HEK293 (cell line): ENCODE results near the gene DACT3.

Source experiments
- CTCF ChIA-PET: fragments of 350-600 bp; formaldehyde crosslinking; extraction: SDS; loops from one replicate; lab custom pipeline; 2021; ENCODE audit warnings: antibody characterized with exemption; lab: Yijun Ruan, JAX
- POLR2A ChIA-PET: fragments of 300-600 bp; formaldehyde crosslinking; extraction: SDS; loops from one replicate; lab custom pipeline; 2020; ENCODE audit warnings: antibody characterized with exemption, inconsistent platforms; lab: Yijun Ruan, JAX
- H3K27ac ChIP-seq: fragments of 200-500 bp; sonication (Bioruptor generic); 2 replicates; pipeline ENCODE4 v1.5.1; 2014; ENCODE audit warnings: low read depth, low read length, control low read depth, inconsistent platforms; ENCODE audit errors: extremely low read depth
- H3K36me3 ChIP-seq, 2 experiments: fragments of 200-500 bp in 1 of 2; sonication (Bioruptor generic) in 1 of 2; 1 replicate in 1 of 2; 2 replicates in 1 of 2; pipeline ENCODE4 v1.5.1; 2014 to 2017; ENCODE audit warnings: inconsistent platforms in 2 of 2, low read length in 2 of 2; ENCODE audit not compliant: control insufficient read depth in 2 of 2, insufficient read depth in 1 of 2
- H3K4me1 ChIP-seq: fragments of 200-500 bp; sonication (Bioruptor generic); 2 replicates; pipeline ENCODE4 v1.5.1; 2014; ENCODE audit warnings: mild to moderate bottlenecking, low read length, inconsistent platforms; ENCODE audit not compliant: control insufficient read depth, insufficient read depth
- H3K4me3 ChIP-seq: 2 replicates; pipeline ENCODE4 v1.5.1; 2011; ENCODE audit warnings: low read depth, mild to moderate bottlenecking, control low read depth, low read length, moderate library complexity
- H3K9me3 ChIP-seq: fragments of 200-500 bp; sonication (Bioruptor generic); 2 replicates; pipeline ENCODE4 v1.5.1; 2014; ENCODE audit warnings: low read depth, low read length, inconsistent platforms; ENCODE audit not compliant: control insufficient read depth, insufficient read depth
- EGR2 ChIP-seq: fragments of 450-650 bp; formaldehyde crosslinking; IDR thresholded peaks from 2 replicates; pipeline ENCODE4 v1.5.1; 2016; ENCODE audit warnings: low read depth, missing biosample characterization, missing genetic modification characterization
- FEZF1 ChIP-seq: fragments of 450-650 bp; formaldehyde crosslinking; IDR thresholded peaks from 2 replicates; pipeline ENCODE4 v1.5.1; 2016; ENCODE audit warnings: missing biosample characterization, missing genetic modification characterization
- GLI2 ChIP-seq: fragments of 450-650 bp; formaldehyde crosslinking; IDR thresholded peaks from 2 replicates; pipeline ENCODE4; 2017; ENCODE audit warnings: missing biosample characterization, missing genetic modification characterization, low read depth, borderline replicate concordance
- KLF8 ChIP-seq: fragments of 450-650 bp; formaldehyde crosslinking; IDR thresholded peaks from 2 replicates; pipeline ENCODE4 v1.5.1; 2016; ENCODE audit warnings: missing biosample characterization, missing genetic modification characterization
- TCF7L2 ChIP-seq: IDR thresholded peaks from 2 replicates; pipeline ENCODE4 v1.6.1; 2011; ENCODE audit warnings: low read depth, mild to moderate bottlenecking, inconsistent platforms, low read length, moderate library complexity, borderline replicate concordance
- ZBTB17 ChIP-seq: fragments of 450-650 bp; formaldehyde crosslinking; IDR thresholded peaks from 2 replicates; pipeline ENCODE4 v1.5.1; 2016; ENCODE audit warnings: missing biosample characterization, missing genetic modification characterization
- ZBTB20 ChIP-seq: fragments of 450-650 bp; formaldehyde crosslinking; IDR thresholded peaks from 2 replicates; pipeline ENCODE4 v1.5.1; 2016; ENCODE audit warnings: missing biosample characterization, missing genetic modification characterization
- ZFHX2 ChIP-seq: fragments of 450-650 bp; formaldehyde crosslinking; conservative IDR thresholded peaks from 2 replicates; pipeline ENCODE4 v1.5.1; 2016; ENCODE audit warnings: missing biosample characterization, missing genetic modification characterization
- ZFP3 ChIP-seq: fragments of 450-650 bp; formaldehyde crosslinking; IDR thresholded peaks from 2 replicates; pipeline ENCODE4 v1.5.1; 2016; ENCODE audit warnings: low read depth, missing biosample characterization, missing genetic modification characterization
- ZNF114 ChIP-seq: fragments of 450-650 bp; formaldehyde crosslinking; IDR thresholded peaks from 2 replicates; pipeline ENCODE4 v1.5.0; 2017; ENCODE audit warnings: missing biosample characterization, missing genetic modification characterization
- ZNF266 ChIP-seq: fragments of 450-650 bp; formaldehyde crosslinking; IDR thresholded peaks from 2 replicates; pipeline ENCODE4 v1.5.1; 2016; ENCODE audit warnings: missing biosample characterization, missing genetic modification characterization, low read depth
- ZNF335 ChIP-seq: fragments of 450-650 bp; formaldehyde crosslinking; conservative IDR thresholded peaks from 2 replicates; pipeline ENCODE4 v1.5.1; 2016; ENCODE audit warnings: missing biosample characterization, missing genetic modification characterization
- ZNF449 ChIP-seq: fragments of 450-650 bp; formaldehyde crosslinking; IDR thresholded peaks from 2 replicates; pipeline ENCODE4 v1.5.1; 2017; ENCODE audit warnings: missing biosample characterization, mild to moderate bottlenecking, missing genetic modification characterization, moderate library complexity
- ZNF670 ChIP-seq: fragments of 450-650 bp; formaldehyde crosslinking; IDR thresholded peaks from 2 replicates; pipeline ENCODE4 v1.5.1; 2016; ENCODE audit warnings: missing biosample characterization, missing genetic modification characterization, low read depth
- ZNF704 ChIP-seq: fragments of 450-650 bp; formaldehyde crosslinking; IDR thresholded peaks from 2 replicates; pipeline ENCODE4 v1.5.1; 2016; ENCODE audit warnings: missing biosample characterization, missing genetic modification characterization
- ZNF837 ChIP-seq: fragments of 450-650 bp; formaldehyde crosslinking; IDR thresholded peaks from 2 replicates; pipeline ENCODE4 v1.5.1; 2016; ENCODE audit warnings: missing biosample characterization, missing genetic modification characterization
- ZSCAN16 ChIP-seq: fragments of 450-650 bp; formaldehyde crosslinking; IDR thresholded peaks from 2 replicates; pipeline ENCODE4 v1.5.1; 2016; ENCODE audit warnings: missing biosample characterization, missing genetic modification characterization
- TF ChIP-seq, protein P1 (sequence below): fragments of 450-650 bp; formaldehyde crosslinking; IDR thresholded peaks from 2 replicates; pipeline ENCODE4 v1.5.1; 2017; ENCODE audit warnings: missing biosample characterization, missing genetic modification characterization

DACT3 gene

DNA sequence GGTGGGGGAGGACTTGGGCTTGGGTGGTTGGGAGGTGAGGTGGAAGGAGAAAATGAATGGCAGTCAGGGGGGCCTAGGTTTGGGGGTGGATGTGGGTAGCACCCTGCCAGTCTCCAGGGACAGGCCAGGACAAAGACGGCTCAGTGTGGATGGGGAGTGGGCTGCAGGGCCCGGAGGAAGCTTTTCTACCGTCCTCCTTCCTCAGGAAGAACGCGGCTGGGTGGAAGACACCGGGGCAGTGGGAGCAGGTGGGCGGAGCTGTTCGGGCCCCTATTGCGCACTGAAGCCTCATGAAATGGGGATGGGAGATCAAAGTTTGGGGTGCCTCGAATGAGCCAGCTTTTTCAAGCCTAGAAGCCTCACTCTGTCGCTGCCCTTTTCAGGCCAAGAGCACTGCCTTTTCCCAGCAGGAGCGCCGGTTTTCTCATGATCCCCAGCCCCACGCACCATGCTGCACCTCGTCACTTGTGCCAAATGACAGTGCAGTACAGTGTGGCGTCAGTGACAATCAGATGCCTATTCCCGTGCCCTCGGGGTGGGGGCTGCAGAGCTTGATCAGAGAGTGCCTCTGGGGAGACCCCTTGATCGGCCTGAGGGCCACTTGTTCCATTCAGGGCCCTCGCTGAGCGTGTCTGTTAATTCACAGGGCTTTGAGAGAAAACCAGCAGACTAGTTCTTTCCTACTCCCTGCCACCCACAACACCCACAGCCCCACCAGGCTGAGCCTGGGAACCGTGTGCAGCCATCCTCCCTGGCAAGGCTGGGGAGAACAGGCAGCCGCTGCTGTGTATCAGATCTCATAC lies 58.4 kb downstream of the DACT3 start:
- TF ChIP-seq ZNF266 (tag by site-specific recombination) (no peak), ZSCAN16 (tag by site-specific recombination) (no peak), EGR2 (tag by site-specific recombination) (peak; percentile 71; the same call in 1 of the 2 replicates), GLI2 (no peak), ZNF449 (tag by site-specific recombination) (no peak), ZNF704 (no peak), ZBTB17 (tag by site-specific recombination) (0 out of 2 replicates have a peak, but pooled peaks have one; percentile 25), ZNF837 (tag by site-specific recombination) (no peak), KLF8 (tag by site-specific recombination) (0 out of 2 replicates have a peak, but pooled peaks have one; percentile 1), FEZF1 (tag by site-specific recombination) (0 out of 2 replicates have a peak, but pooled peaks have one; percentile 18), TCF7L2 (no peak), ZFP3 (tag by site-specific recombination) (no peak), ZNF335 (peak; percentile 4; the same call in 1 of the 2 replicates), ZNF114 (tag by site-specific recombination) (no peak), ZBTB20 (tag by site-specific recombination) (peak; percentile 58; the same call in 1 of the 2 replicates), ZNF670 (tag by site-specific recombination) (no peak), ZFHX2 (tag by site-specific recombination) (peak; percentile 77)
- TF ChIP-seq, protein P1, sequence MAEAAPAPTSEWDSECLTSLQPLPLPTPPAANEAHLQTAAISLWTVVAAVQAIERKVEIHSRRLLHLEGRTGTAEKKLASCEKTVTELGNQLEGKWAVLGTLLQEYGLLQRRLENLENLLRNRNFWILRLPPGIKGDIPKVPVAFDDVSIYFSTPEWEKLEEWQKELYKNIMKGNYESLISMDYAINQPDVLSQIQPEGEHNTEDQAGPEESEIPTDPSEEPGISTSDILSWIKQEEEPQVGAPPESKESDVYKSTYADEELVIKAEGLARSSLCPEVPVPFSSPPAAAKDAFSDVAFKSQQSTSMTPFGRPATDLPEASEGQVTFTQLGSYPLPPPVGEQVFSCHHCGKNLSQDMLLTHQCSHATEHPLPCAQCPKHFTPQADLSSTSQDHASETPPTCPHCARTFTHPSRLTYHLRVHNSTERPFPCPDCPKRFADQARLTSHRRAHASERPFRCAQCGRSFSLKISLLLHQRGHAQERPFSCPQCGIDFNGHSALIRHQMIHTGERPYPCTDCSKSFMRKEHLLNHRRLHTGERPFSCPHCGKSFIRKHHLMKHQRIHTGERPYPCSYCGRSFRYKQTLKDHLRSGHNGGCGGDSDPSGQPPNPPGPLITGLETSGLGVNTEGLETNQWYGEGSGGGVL (tag by site-specific recombination) = no peak
- ChIA-PET POLR2A (interaction anchor here (0.7 to 3.3 kb wide), 5 partner anchors 8 to 59 kb away, joined by 4 to 39 read pairs (median 13); partner anchors contain the start of gene DACT3), CTCF (interaction anchor here (0.6 to 4.7 kb wide), 6 partner anchors 9 to 60 kb away, joined by 3 to 41 read pairs (median 13); partner anchors contain the start of gene DACT3)
- Histone ChIP-seq H3K4me3 (peak overlapping the region; percentile 94), H3K4me1 (peaks cover 8% of the 10 kb centered on the region), H3K9me3 (no peaks in the 10 kb centered on the region), H3K27ac (peak overlapping the region; percentile 99; the same call in 1 of the 2 replicates), H3K36me3 (peaks cover 16 to 43% of the 10 kb centered on the region in 2 experiments)
